GM18505 (cell line): ENCODE data around the gene SLC7A6.
"Not testable (repeated sequence)": the region's sequence is repeated elsewhere in the genome, so short reads cannot be mapped to it uniquely, and the experiment has no call there.

ENCODE experiments used
- ATAC-seq: cut with Tn5 transposase; IDR thresholded peaks from one replicate; pipeline ENCODE4 v1.9.1; 2021; ENCODE audit not compliant: unreplicated experiment
- POLR2A ChIP-seq: IDR thresholded peaks from 4 replicates; pipeline ENCODE4 v1.6.1; 2011; ENCODE audit warnings: borderline replicate concordance; ENCODE audit not compliant: insufficient read depth, insufficient read length; ENCODE audit errors: extremely low read depth

SLC7A6 gene

GRCh38 chr16:68287276-68288251 is 23.2 kb downstream of the SLC7A6 start:
- no peak for ATAC-seq
- TF ChIP-seq POLR2A = no peak

- ATAC-seq = no peak
- TF ChIP-seq POLR2A = no peak
Observed at GRCh38 chr16:68288252-68288650, 23.9 kb downstream of the SLC7A6 start.

- ATAC-seq = not testable (repeated sequence)
Observed at GRCh38 chr16:68288796-68289195, 24.5 kb downstream of the SLC7A6 start.

GRCh38 chr16:68289202-68289601 is 24.9 kb downstream of the SLC7A6 start:
- TF ChIP-seq POLR2A = no peak
- ATAC-seq = no peak

- peak; percentile 42 for TF ChIP-seq POLR2A
- peak; percentile 64 for ATAC-seq
Observed at GRCh38 chr16:68289621-68290329, 25.4 kb downstream of the SLC7A6 start.

- TF ChIP-seq POLR2A = no peak
- ATAC-seq = no peak
Observed at GRCh38 chr16:68290450-68290849, 26.1 kb downstream of the SLC7A6 start.

DNA sequence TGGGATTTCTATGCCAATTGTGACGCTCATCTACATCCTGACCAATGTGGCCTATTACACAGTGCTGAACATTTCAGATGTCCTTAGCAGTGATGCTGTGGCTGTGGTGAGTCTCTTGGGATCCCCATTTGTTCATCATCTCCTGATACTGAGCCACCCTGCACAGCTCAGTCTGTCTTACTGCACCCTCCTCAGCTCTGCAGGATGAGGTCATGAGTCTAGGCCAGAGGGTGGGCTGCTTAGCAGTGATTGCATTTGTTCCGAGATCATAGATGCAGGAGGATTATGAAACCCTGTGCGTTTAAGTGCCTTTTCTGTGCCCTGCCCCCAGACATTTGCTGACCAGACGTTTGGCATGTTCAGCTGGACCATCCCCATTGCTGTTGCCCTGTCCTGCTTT is 26.9 kb downstream of the SLC7A6 start:
- no peak for ATAC-seq
- TF ChIP-seq POLR2A = no peak

DNA sequence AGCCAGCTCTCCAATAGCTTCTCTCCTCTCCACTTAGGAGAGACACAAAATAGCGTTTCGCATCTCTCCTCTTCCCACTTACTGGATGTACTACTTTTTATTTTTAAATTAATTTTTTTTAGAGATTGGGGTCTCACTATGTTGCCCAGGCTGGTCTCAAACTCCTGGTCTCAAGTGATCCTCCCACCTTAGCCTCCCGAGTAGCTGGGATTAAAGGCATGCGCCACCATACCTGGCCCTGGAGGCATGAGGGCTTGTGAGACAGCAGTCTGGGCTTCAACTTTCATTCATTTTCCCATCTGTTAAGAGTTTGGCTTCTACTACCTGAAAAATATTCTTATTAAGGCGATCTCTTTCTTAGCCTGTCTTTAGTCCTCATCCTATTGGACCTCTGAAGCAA is 28.1 kb downstream of the SLC7A6 start:
- no peak for ATAC-seq
- no peak for TF ChIP-seq POLR2A

GRCh38 chr16:68296291-68296690 is 32.0 kb downstream of the SLC7A6 start:
- ATAC-seq = no peak
- peak; percentile 28 for TF ChIP-seq POLR2A

DNA sequence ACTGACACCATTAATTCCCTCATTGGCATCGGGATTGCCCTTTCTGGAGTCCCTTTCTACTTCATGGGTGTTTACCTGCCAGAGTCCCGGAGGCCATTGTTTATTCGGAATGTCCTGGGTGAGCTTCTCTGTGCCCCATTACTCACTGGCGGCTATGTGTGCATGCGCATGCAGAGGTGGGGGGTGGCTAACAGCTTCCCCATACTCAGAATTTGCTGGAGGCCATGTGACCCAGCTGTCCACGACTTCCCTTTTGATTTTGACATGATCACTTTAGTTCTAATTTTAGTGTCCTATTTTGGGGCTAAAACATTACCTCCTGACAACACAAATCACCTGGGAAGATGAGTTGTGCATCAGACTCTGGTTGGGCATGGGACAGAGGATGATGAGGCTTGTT is 32.4 kb downstream of the SLC7A6 start:
- TF ChIP-seq POLR2A = no peak
- ATAC-seq = no peak

DNA sequence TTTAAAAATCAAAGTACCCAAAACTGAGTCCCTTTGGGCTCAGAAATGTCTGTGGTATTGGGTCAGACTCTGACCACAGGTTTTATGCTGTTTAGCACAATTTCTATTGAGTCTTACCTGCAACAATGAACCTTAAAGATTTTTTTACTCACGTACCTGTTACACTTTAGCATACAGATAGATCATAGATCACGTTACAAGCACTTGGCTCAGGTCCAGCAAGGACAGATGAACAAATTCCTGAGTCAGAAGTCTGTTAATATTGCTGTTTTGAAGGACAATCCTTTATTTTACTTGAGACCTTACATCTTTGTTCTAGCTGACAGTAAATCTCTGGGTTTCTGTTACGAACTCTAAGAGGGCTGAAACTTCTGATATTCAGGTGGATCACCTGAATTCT is 33.6 kb downstream of the SLC7A6 start:
- ATAC-seq = no peak
- TF ChIP-seq POLR2A = no peak

- no peak for TF ChIP-seq POLR2A
- no peak for ATAC-seq
Observed at GRCh38 chr16:68298312-68298711, 34.0 kb downstream of the SLC7A6 start.

DNA sequence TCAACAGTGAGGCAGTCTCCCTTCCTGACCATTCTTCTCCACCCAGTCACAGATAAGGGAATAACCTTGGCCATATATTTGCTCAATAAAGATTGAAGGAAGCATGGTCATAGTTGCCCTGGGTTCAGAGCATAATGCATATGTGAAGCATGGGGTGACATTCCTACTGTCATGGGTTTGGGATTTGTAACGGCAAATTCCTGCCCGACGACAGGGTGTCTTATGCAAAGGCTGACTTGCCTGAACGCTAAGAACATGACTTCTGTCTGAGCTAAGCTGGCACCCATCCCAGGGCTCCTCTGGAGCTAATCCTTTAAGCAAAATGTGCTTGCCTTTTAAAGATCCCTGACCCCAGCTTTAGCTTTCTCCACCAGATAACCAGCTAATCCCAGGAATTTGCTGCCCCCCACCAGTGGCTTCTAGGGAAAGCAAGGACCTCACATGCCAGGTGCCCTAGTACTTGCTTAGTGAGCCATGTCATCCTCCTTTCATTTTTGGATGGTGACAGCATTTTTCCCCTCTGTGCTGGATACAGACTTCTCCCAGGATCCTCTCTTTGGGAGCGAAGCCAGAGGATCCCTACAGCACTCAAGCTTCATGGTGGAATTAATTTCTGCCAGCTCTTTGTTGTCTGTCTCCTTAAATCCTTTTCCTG is 34.7 kb downstream of the SLC7A6 start:
- TF ChIP-seq POLR2A = no peak
- no peak for ATAC-seq
